Breast epithelium (tissue), 3 donors: ENCODE data around the gene TRPC4AP.

Experiments
- POLR2A ChIP-seq: fragments of 450-650 bp; IDR thresholded peaks from one replicate; pipeline ENCODE4 v1.6.1; 2016; ENCODE audit warnings: antibody characterized with exemption, mild to moderate bottlenecking, moderate library complexity
- TF ChIP-seq, protein P1 (sequence below), 3 donors: fragments of 450-650 bp; IDR thresholded peaks; one replicate each; pipeline ENCODE4 v1.5.1; 2016 to 2017; ENCODE audit warnings: antibody characterized with exemption in 3 of 3, mild to moderate bottlenecking in 3 of 3, moderate library complexity in 3 of 3

DNA sequence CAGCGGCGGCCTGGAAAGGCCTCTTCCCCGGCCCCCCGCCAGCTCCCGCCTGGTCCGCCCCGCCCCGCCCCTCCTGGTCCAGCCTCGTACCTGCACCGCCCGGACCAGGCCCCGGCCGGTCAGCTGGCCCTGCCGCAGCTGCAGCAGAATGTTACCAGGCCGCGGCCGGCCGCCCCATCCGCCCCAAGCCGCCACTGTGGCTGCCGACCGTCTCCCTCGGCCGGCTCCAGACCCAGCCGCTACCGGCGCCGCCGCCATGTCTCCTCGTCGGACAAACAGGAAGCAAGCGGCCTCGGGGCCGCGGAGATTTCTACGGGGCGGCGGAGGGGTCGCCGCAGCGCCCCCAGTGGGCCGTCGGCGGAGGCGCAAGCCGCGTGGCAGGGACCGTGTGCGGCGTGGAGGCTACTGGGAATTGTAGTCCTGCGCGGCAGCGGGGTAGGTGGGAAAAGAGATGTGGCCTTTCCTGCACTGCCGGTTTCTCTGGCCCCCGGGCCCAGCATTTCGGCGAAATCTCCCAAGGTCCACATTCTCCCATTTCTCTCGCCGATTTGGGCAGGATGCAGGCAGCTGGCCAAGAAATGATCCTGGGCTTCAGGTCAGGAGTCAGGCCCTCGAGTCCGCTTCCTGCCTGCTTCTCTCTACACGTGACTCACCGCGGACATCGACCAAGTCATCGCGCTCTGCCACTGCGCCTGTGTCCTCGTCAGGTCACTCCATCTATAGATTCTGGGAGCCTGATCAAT is at the start of gene TRPC4AP:
- TF ChIP-seq, protein P1, sequence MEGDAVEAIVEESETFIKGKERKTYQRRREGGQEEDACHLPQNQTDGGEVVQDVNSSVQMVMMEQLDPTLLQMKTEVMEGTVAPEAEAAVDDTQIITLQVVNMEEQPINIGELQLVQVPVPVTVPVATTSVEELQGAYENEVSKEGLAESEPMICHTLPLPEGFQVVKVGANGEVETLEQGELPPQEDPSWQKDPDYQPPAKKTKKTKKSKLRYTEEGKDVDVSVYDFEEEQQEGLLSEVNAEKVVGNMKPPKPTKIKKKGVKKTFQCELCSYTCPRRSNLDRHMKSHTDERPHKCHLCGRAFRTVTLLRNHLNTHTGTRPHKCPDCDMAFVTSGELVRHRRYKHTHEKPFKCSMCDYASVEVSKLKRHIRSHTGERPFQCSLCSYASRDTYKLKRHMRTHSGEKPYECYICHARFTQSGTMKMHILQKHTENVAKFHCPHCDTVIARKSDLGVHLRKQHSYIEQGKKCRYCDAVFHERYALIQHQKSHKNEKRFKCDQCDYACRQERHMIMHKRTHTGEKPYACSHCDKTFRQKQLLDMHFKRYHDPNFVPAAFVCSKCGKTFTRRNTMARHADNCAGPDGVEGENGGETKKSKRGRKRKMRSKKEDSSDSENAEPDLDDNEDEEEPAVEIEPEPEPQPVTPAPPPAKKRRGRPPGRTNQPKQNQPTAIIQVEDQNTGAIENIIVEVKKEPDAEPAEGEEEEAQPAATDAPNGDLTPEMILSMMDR (IDR thresholded peaks at IDR 0.05), result peak; percentile 96 to 98 (median 97)
- no peak for TF ChIP-seq POLR2A
